ENCODE measurements around the gene KRT33B.

GRCh38 chr17:41333836-41334235 is 35.8 kb downstream of the KRT33B start:
- TF ChIP-seq MAX (CRISPR knock-in tag; IDR thresholded peaks at IDR 0.05) (no peak), CTCF (IDR thresholded peaks at IDR 0.05) (no peak), ATF3 (CRISPR knock-in tag; conservative IDR thresholded peaks at IDR 0.05) (no peak), JUN (CRISPR knock-in tag; IDR thresholded peaks at IDR 0.05) (no peak), CREB1 (CRISPR knock-in tag; IDR thresholded peaks at IDR 0.05) (no peak), ZBTB21 (CRISPR knock-in tag; IDR thresholded peaks at IDR 0.05; ENCODE audit: borderline replicate concordance) (no peak), FOXK1 (CRISPR knock-in tag; IDR thresholded peaks at IDR 0.05) (no peak)
- TF ChIP-seq, protein P1, sequence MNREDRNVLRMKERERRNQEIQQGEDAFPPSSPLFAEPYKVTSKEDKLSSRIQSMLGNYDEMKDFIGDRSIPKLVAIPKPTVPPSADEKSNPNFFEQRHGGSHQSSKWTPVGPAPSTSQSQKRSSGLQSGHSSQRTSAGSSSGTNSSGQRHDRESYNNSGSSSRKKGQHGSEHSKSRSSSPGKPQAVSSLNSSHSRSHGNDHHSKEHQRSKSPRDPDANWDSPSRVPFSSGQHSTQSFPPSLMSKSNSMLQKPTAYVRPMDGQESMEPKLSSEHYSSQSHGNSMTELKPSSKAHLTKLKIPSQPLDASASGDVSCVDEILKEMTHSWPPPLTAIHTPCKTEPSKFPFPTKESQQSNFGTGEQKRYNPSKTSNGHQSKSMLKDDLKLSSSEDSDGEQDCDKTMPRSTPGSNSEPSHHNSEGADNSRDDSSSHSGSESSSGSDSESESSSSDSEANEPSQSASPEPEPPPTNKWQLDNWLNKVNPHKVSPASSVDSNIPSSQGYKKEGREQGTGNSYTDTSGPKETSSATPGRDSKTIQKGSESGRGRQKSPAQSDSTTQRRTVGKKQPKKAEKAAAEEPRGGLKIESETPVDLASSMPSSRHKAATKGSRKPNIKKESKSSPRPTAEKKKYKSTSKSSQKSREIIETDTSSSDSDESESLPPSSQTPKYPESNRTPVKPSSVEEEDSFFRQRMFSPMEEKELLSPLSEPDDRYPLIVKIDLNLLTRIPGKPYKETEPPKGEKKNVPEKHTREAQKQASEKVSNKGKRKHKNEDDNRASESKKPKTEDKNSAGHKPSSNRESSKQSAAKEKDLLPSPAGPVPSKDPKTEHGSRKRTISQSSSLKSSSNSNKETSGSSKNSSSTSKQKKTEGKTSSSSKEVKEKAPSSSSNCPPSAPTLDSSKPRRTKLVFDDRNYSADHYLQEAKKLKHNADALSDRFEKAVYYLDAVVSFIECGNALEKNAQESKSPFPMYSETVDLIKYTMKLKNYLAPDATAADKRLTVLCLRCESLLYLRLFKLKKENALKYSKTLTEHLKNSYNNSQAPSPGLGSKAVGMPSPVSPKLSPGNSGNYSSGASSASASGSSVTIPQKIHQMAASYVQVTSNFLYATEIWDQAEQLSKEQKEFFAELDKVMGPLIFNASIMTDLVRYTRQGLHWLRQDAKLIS (CRISPR knock-in tag; IDR thresholded peaks at IDR 0.05; ENCODE audit: borderline replicate concordance) = no peak

Measured in WTC11 (cell line).